Measurements from ENCODE around the gene HDAC9.
"Not testable (repeated sequence)": the region's sequence is repeated elsewhere in the genome, so short reads cannot be mapped to it uniquely, and the experiment has no call there.

The HDAC9 gene

GRCh38 chr7:18727115-18727870 lies 231.7 kb downstream of the HDAC9 start:
- no peak for DNase-seq (ENCODE audit: low spot score)

- DNase-seq (ENCODE audit: low spot score) = not testable (repeated sequence)
Measured at GRCh38 chr7:18736012-18736411, 240.5 kb downstream of the HDAC9 start.

GRCh38 chr7:18740579-18740988 lies 245.0 kb downstream of the HDAC9 start:
- DNase-seq (ENCODE audit: low spot score) = no peak

GRCh38 chr7:18753972-18754610 lies 258.5 kb downstream of the HDAC9 start:
- no peak for DNase-seq (ENCODE audit: low spot score)

- no peak for DNase-seq (ENCODE audit: low spot score)
Measured at GRCh38 chr7:18754766-18755165, 259.2 kb downstream of the HDAC9 start.

GRCh38 chr7:18755793-18756192 lies 260.2 kb downstream of the HDAC9 start:
- no peak for DNase-seq (ENCODE audit: low spot score)

- DNase-seq (ENCODE audit: low spot score) = no peak
Measured at GRCh38 chr7:18756378-18757050, 261.0 kb downstream of the HDAC9 start.

- DNase-seq (ENCODE audit: low spot score) = no peak
Measured at GRCh38 chr7:18760046-18760445, 264.5 kb downstream of the HDAC9 start.

- DNase-seq (ENCODE audit: low spot score) = no peak
Measured at GRCh38 chr7:18760631-18761445, 265.3 kb downstream of the HDAC9 start.

GRCh38 chr7:18762189-18762588 lies 266.6 kb downstream of the HDAC9 start:
- DNase-seq (ENCODE audit: low spot score) = no peak

GRCh38 chr7:18768256-18768655 lies 272.7 kb downstream of the HDAC9 start:
- no peak for DNase-seq (ENCODE audit: low spot score)

- no peak for DNase-seq (ENCODE audit: low spot score)
Measured at GRCh38 chr7:18770154-18770811, 274.7 kb downstream of the HDAC9 start.

- DNase-seq (ENCODE audit: low spot score) = no peak
Measured at GRCh38 chr7:18770822-18771221, 275.3 kb downstream of the HDAC9 start.

- DNase-seq (ENCODE audit: low spot score) = no peak
Measured at GRCh38 chr7:18771834-18772566, 276.5 kb downstream of the HDAC9 start.

- no peak for DNase-seq (ENCODE audit: low spot score)
Measured at GRCh38 chr7:18772567-18772965, 277.0 kb downstream of the HDAC9 start.

GRCh38 chr7:18777314-18777713 lies 281.8 kb downstream of the HDAC9 start:
- no peak for DNase-seq (ENCODE audit: low spot score)

- DNase-seq (ENCODE audit: low spot score) = no peak
Measured at GRCh38 chr7:18778594-18778993, 283.0 kb downstream of the HDAC9 start.

GRCh38 chr7:18780266-18780665 lies 284.7 kb downstream of the HDAC9 start:
- DNase-seq (ENCODE audit: low spot score) = no peak

- no peak for DNase-seq (ENCODE audit: low spot score)
Measured at GRCh38 chr7:18780938-18781337, 285.4 kb downstream of the HDAC9 start.

- DNase-seq (ENCODE audit: low spot score) = no peak
Measured at GRCh38 chr7:18786196-18786727, 290.7 kb downstream of the HDAC9 start.

- no peak for DNase-seq (ENCODE audit: low spot score)
Measured at GRCh38 chr7:18786796-18787195, 291.2 kb downstream of the HDAC9 start.
